Stomach (tissue), 9 donors: ENCODE measurements around the gene PDCD6IP. TPM values are rescaled to one million over a fixed set of nuclear protein-coding genes. Genes with fewer than 3 reads are reported as not detected.

Source experiments
- DNase-seq, 2 donors: peaks; one replicate each; pipeline versions ENCODE4 v3.0.0 to v3.0.0-alpha.2; 2013 to 2019
- H3K27ac ChIP-seq, 5 donors: fragments of 200-600 bp in 4 of 5; sonication (generic) in 4 of 5; one replicate each; pipeline ENCODE4 v1.5.1; 2013 to 2019; ENCODE audit warnings: mild to moderate bottlenecking in 1 of 5, moderate library complexity in 1 of 5
- H3K27me3 ChIP-seq, 3 donors: fragments of 200-600 bp; sonication (generic); one replicate each; pipeline ENCODE4 v1.5.1; 2017 to 2019; ENCODE audit warnings: mixed run types in 1 of 3
- H3K36me3 ChIP-seq, 4 donors: fragments of 200-600 bp; sonication (generic); 1 replicate in 3 of 4; 2 replicates in 1 of 4; pipeline ENCODE4 v1.5.1; 2016 to 2019
- H3K4me1 ChIP-seq, 4 donors: fragments of 200-600 bp; sonication (generic); one replicate each; pipeline ENCODE4 v1.5.1; 2016 to 2019
- H3K4me3 ChIP-seq, 4 donors: fragments of 200-600 bp; sonication (generic) in 3 of 4; one replicate each; pipeline ENCODE4 v1.5.1; 2016 to 2019; ENCODE audit warnings: mild to moderate bottlenecking in 1 of 4
- H3K9me3 ChIP-seq, 4 donors: fragments of 200-600 bp; sonication (generic); one replicate each; pipeline ENCODE4 v1.5.1; 2016 to 2019
- EP300 ChIP-seq: sonication (generic); formaldehyde crosslinking; IDR thresholded peaks from one replicate; pipeline ENCODE4 v1.6.1; 2017; ENCODE audit warnings: antibody characterized with exemption
- POLR2A ChIP-seq, 4 donors: fragments of 450-650 bp; IDR thresholded peaks; one replicate each; pipeline ENCODE4 v1.6.1; 2016; ENCODE audit warnings: antibody characterized with exemption in 4 of 4, control low read depth in 2 of 4, mild to moderate bottlenecking in 1 of 4, moderate library complexity in 1 of 4
- POLR2AphosphoS5 ChIP-seq, 3 donors: sonication (generic); formaldehyde crosslinking; IDR thresholded peaks; one replicate each; pipeline ENCODE4 v1.6.1; 2016; ENCODE audit warnings: antibody characterized with exemption in 3 of 3
- WGBS, 5 donors: extraction: QIAGEN DNeasy Blood & Tissue Kit in 3 of 5; methylation state at CpG; one replicate each; pipeline versions ENCODE4 v1.1.5 to v1.1.7; 2013 to 2018; 5-methylcytosine and 5-hydroxymethylcytosine counted together
- intact Hi-C: fragments of 100-400 bp; cut with DNase I; formaldehyde crosslinking; loops from one replicate; pipeline ENCODE4 v1.15.1; 2023; ENCODE audit warnings: low total_unique reads
- polyA plus RNA-seq, 3 donors: library from polyadenylated mRNA; stranded (reverse); fragments of 200-250 nt; gene quantifications; one replicate each; pipeline ENCODE4 v1.2.3, GENCODE V29; 2013
- total RNA-seq, 5 donors: library from RNA; depleted of rRNA; stranded (reverse); fragments of >200 nt; gene quantifications; one replicate each; pipeline versions ENCODE4 v1.1.0 to v1.2.3, GENCODE V29; 2014 to 2016
- TF ChIP-seq, protein P1 (sequence below), 7 experiments: fragments of 450-650 bp in 4 of 7; fragments of 200-600 bp in 3 of 7; sonication (generic) in 3 of 7; IDR thresholded peaks; one replicate each; pipeline ENCODE4 v1.5.1; 2016 to 2019; ENCODE audit warnings: antibody characterized with exemption in 7 of 7, control low read depth in 2 of 7, mild to moderate bottlenecking in 1 of 7
- donor health status: healthy with polysubstance abuse.
- donor health status: Bipolar disorder and iron deficiency.
- donor health status: healthy.

The PDCD6IP gene
- total and polyA plus RNA-seq, 8 donors: 23.5 to 243 (median 74.7) TPM

DNA sequence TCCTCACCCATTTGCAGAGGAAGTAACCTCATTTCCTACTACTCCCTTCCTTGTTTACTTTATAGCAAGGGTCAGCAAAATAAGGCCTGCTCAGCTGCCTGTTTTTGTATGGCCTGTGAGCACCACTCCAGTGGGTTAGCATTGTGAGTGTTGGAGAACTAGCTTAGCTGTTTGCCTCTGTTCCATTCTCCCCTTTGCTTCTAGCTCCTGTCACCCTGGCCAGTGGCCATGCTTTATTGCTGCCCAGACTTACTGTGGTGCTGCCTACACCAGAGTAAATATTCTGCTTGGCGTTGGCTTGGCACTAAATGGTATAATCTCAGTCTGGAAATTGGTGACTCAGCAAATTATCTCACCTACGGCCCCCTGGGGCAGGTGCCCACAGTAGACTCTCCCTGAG is 8.8 kb downstream of the PDCD6IP start:
- no peaks in the 10 kb centered on the region for H3K9me3 ChIP-seq
- peak overlapping the region in 1 of 4 donors; percentile 4 for H3K4me3 ChIP-seq
- no peaks in the 10 kb centered on the region for H3K27me3 ChIP-seq
- peaks cover 38 to 85% (median 69%) of the 10 kb centered on the region in 4 donors for H3K4me1 ChIP-seq
- intact Hi-C loops: no loop called here
- TF ChIP-seq POLR2AphosphoS5 (IDR thresholded peaks at IDR 0.05) (no peak), EP300 (no peak), POLR2A (IDR thresholded peaks at IDR 0.05) (no peak)
- TF ChIP-seq, protein P1, sequence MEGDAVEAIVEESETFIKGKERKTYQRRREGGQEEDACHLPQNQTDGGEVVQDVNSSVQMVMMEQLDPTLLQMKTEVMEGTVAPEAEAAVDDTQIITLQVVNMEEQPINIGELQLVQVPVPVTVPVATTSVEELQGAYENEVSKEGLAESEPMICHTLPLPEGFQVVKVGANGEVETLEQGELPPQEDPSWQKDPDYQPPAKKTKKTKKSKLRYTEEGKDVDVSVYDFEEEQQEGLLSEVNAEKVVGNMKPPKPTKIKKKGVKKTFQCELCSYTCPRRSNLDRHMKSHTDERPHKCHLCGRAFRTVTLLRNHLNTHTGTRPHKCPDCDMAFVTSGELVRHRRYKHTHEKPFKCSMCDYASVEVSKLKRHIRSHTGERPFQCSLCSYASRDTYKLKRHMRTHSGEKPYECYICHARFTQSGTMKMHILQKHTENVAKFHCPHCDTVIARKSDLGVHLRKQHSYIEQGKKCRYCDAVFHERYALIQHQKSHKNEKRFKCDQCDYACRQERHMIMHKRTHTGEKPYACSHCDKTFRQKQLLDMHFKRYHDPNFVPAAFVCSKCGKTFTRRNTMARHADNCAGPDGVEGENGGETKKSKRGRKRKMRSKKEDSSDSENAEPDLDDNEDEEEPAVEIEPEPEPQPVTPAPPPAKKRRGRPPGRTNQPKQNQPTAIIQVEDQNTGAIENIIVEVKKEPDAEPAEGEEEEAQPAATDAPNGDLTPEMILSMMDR (IDR thresholded peaks at IDR 0.05): no peak
- WGBS, 5 donors: 16 to 49% (median 35%) methylated on average over 2 of the region's 2 CpGs
- DNase-seq: peak in 1 of 2 donors; percentile 64
- peaks cover 2 to 11% (median 8%) of the 10 kb centered on the region in 4 donors for H3K36me3 ChIP-seq
- peak overlapping the region; percentile 2 to 66 (median 31) for H3K27ac ChIP-seq

DNA sequence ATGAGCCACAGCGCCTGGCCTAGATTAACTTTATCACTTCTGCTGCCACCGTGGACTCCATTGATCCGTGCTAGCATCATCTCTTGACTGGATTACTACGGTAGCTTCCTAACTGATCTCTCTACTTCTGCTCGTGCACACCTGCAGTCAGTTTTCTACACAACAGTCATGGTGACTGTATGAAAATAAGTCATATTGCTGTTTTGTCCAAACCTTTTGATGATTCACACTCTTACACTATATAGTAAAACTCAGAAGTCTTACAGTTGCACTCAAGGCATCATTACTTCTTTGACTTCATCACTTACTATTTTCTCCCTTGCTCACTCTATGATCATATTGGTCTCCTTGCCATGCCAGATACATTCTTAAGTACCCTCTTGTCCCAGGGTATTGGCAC is 10.1 kb downstream of the PDCD6IP start:
- intact Hi-C loops: no loop called here
- Histone ChIP-seq H3K4me3 (no peak overlapping the region), H3K27ac (no peak overlapping the region), H3K9me3 (no peaks in the 10 kb centered on the region), H3K36me3 (peaks cover 2 to 7% (median 5%) of the 10 kb centered on the region in 4 donors), H3K27me3 (no peaks in the 10 kb centered on the region), H3K4me1 (peaks cover 38 to 82% (median 58%) of the 10 kb centered on the region in 4 donors)
- TF ChIP-seq EP300: no peak
- no peak for DNase-seq
- WGBS, 5 donors: 85 to 96% (median 95%) methylated on average over 5 of the region's 5 CpGs

DNA sequence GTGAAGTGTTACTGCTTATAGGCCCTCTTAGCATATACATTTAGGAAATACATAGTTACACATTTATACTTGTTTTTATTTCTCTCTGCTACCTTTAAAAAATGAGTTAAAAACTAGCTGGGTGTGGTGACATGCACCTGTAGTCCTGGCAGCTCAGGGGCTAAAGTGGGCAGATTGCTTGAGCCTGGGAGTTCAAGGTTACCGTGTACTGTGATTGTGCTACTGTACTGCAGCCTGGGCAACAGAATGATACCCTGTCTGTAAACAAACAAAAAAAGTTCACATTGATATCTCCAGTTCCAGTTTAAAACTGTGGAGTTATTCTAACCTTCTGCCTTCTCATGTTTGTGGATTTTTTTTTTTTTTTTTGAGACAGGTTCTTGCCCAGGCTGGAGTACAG is 12.1 kb downstream of the PDCD6IP start:
- WGBS, 5 donors: 43 to 67% (median 50%) methylated on average over 1 of the region's 1 CpG
- Histone ChIP-seq H3K27me3 (no peaks in the 10 kb centered on the region), H3K36me3 (peaks cover 3 to 17% (median 13%) of the 10 kb centered on the region in 4 donors), H3K27ac (peak overlapping the region in 1 of 5 donors; percentile 41), H3K4me1 (peaks cover 34 to 71% (median 46%) of the 10 kb centered on the region in 4 donors), H3K9me3 (no peaks in the 10 kb centered on the region), H3K4me3 (no peak overlapping the region)
- intact Hi-C loops: no loop called here
- DNase-seq: peak in 1 of 2 donors; percentile 16
- no peak for TF ChIP-seq POLR2AphosphoS5 (IDR thresholded peaks at IDR 0.05)
- TF ChIP-seq, protein P1 (IDR thresholded peaks at IDR 0.05): no peak
- no peak for TF ChIP-seq POLR2A (IDR thresholded peaks at IDR 0.05)

DNA sequence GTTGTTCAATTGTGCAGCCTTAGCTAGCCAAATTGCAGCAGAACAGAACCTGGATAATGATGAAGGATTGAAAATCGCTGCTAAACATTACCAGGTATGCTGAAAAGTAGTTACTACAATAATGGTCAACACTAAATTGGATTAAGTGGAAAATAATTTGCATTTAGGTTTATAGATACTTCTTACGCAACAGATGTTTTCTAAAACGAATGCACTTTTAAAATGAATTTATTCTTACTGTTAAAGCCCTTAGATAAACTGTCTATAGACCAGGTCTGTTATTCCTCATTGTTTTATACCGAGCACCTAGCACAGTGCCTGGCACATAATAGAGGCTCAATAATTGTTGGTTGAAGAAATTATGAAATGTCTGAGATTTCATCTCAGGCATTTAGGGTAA is 23.6 kb downstream of the PDCD6IP start:
- 94 to 98% (median 95%) methylated on average over 4 of the region's 4 CpGs for WGBS, 5 donors

DNA sequence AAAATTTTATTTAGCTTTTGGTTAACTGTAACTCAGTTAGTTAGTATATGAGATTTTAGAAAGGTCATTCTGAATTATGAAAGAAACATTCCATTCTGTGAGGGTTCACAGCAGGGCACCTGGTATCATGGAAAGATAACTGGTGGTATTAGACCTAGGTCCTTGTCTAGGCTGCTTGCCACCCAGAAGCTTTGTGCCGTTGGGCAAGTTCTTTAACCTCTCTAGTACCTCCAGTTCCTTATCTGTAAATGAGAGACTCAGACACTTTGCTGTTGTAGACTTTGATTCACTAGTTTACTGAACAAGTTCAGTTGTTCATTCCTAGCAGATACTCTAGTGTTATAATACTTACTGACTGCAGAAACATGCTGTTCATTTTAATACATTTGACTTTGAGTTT is 25.4 kb downstream of the PDCD6IP start:
- Histone ChIP-seq H3K27ac (no peak overlapping the region), H3K4me3 (no peak overlapping the region), H3K36me3 (peaks cover 9 to 90% (median 83%) of the 10 kb centered on the region in 4 donors), H3K4me1 (peaks cover 0 to 11% (median 0%) of the 10 kb centered on the region in 4 donors), H3K27me3 (no peaks in the 10 kb centered on the region), H3K9me3 (no peaks in the 10 kb centered on the region)
- intact Hi-C loops: no loop called here
- TF ChIP-seq POLR2AphosphoS5 (IDR thresholded peaks at IDR 0.05): no peak
- no peak for TF ChIP-seq EP300
- no peak for TF ChIP-seq POLR2A (IDR thresholded peaks at IDR 0.05)
- TF ChIP-seq, protein P1 (IDR thresholded peaks at IDR 0.05): no peak
- 39 to 64% (median 59%) methylated on average over 1 of the region's 1 CpG for WGBS, 5 donors
- no peak for DNase-seq

More for the DNA sequence above, 23.6 kb downstream of the PDCD6IP start:
- TF ChIP-seq, protein P1 (IDR thresholded peaks at IDR 0.05): no peak
- DNase-seq: no peak
- intact Hi-C loops: no loop called here
- Histone ChIP-seq H3K9me3 (no peaks in the 10 kb centered on the region), H3K27me3 (no peaks in the 10 kb centered on the region), H3K4me3 (no peak overlapping the region), H3K4me1 (peaks cover 0 to 6% (median 0%) of the 10 kb centered on the region in 4 donors), H3K36me3 (peaks cover 1 to 81% (median 72%) of the 10 kb centered on the region in 4 donors), H3K27ac (no peak overlapping the region)
